NCI-H1436 (cell line): ENCODE measurements around the gene CBLB.

Experiments used
- DNase-seq: peaks from one replicate; lab custom pipeline; 2025; lab: John Stamatoyannopoulos, UW

CBLB gene

DNA sequence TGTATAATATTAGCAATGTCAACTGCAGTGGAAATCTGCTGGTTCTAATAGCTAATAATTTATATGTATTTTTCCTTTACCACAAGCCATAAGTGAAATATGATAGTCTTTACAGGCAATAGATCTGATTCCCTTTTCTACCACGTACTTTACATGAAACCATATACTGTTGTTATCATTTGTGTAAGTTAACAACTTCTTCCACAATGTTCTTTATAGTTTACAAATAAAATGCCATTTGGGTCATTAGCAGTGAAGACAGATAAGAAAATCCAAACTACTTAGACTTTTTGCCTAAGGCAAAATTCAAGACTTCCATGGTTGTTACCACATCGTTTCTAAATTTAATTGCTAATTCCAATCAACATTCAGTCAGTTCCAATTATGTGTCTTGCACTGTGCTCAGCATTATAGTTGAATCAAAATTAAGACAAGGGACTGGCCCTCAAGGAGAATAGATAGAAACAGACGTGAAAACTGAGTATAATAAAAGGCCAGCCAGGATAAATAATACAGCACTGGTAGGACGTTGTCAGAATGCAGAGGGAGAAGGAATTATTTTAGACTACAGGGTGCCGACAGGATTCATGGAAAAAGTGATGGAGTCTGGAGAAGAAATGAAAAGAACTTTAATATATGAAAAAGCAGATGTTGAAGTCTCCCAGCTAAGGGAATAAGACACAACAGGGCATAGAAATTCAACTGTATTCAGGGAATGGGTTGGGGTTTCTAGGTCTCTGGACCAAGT lies 252.3 kb downstream of the CBLB start:
- no peak for DNase-seq

GRCh38 chr3:105615814-105616213 lies 253.0 kb downstream of the CBLB start:
- no peak for DNase-seq

DNA sequence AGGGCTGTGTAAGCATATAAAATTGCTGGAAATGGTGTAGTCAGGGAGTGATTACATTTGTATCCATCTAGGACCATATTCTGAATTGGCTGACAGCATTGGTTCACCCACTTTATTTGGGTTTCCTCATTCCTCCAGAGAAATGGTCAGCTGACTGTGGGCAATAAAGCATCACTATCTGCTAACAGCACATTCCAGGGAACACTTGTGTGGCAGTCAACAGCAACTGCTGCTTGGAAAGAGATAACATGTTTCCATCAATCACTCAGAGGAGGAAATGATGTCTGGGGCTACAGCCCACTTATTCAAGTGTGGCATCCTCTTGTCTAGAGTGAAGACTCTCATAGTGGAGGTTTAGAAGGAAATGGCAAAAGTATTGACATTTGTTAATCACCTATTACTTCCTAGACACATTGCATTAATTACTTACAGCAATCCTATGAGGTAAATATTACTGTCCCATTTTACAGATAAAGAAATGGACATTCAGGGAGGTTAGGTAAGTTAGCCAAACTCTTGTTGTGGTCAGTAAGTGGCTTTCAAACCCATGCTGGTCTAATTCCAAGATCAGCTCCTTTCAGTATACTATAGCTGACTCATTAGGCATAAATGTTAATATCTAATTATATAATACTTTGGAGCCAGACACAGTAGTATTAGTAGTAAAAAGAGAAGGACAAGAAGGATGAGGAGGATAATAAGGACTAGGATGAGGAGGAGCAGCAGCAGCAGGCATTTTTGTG lies 254.4 kb downstream of the CBLB start:
- no peak for DNase-seq

DNA sequence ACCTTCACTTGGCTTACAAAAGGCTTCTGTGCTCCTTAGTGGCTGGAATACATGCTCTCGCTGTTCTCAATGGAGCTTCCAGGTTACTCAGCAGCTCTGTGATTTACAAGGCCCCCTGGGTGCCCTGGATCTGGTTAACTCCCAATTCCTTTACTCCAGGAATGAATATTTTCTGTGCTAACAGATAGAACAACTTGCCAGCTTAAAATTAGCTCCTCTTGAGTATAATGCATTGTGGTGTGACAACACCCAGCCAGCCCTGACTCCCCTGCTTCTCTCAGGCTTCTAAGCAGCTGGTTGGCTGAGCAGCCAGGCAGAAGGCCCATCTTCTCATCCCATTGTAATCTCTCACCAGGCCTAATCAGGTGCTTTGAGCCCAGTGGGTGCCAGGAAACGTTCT lies 255.7 kb downstream of the CBLB start:
- DNase-seq: no peak

- no peak for DNase-seq
Measured at GRCh38 chr3:105611304-105612192, 257.3 kb downstream of the CBLB start.

DNA sequence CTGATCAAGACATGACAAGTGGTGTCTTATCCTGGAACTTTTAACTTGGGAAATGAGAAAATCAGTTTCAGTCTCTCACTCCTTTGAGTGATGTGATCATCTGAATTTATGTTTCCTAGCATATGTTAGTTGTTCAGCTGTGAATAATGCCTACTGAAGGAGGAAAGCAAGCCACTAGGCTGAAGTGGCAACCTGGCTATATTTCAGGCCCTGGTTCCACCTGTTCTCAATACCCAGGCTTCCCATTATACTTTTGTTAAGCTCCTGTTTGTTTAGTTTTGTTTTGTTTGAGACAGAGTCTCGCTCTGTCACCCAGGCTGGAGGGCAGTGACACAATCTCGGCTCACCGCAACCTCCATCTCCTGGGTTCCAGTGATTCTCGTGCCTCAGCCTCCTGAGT lies 258.3 kb downstream of the CBLB start:
- no peak for DNase-seq

DNA sequence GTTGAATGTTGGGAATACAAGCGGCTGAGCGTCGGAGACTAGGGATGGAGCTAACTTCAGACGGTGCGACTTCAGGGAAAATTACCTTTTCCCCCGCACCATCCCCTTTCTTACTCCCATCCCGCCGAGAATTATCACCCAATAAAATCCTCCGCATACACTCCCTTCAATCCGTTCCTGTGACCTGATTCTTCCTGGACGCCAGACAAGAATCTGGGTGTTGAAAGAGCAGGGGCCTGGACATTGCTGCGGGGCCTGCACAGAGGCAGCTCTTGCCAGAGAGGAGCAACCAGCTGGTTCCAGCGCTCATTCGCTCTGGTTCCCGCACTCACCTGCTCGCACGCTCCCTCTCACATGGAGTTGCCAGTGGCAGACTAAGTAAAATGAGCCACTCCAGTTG lies 260.2 kb downstream of the CBLB start:
- no peak for DNase-seq

DNA sequence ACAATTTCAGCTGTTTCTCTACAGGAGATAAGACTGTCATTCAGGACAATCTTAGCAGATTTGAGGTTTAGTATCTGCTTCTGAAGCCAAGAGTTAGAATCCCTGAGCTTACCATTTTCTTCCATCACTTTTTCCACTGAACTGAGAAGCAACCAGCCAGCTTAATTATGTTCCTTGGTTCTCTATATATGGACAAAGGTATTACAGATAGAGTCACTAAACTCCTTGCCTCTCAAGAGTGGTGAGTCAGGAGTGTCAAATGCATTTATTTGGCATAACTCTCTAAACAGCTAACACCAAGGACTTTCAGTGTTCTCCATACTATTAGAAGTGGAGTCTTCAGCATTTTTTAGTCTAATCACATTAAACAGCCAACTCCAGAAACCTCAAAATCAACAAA lies 262.8 kb downstream of the CBLB start:
- DNase-seq: no peak
